ENCODE data around the gene ETS2. TPM values are rescaled to one million over a fixed set of nuclear protein-coding genes. Genes with fewer than 3 reads are reported as not detected.
"Not testable (repeated sequence)": the region's sequence is repeated elsewhere in the genome, so short reads cannot be mapped to it uniquely, and the experiment has no call there.

The ETS2 gene
- total RNA-seq, 1 donor from 2014 or later = 43.9 TPM

GRCh38 chr21:38822778-38823238, 17.1 kb downstream of the ETS2 start:
- DNase-seq (ENCODE audit: low spot score, unreplicated experiment) = no peak
- Mint-ChIP-seq H3K4me3 (ENCODE audit: low read depth) (no peak overlapping the region), H3K4me1 (ENCODE audit: low read depth) (no peaks in the 10 kb centered on the region), H3K27me3 (no peaks in the 10 kb centered on the region), H3K27ac (no peak overlapping the region), H3K9me3 (ENCODE audit: low read depth) (peaks cover 6% of the 10 kb centered on the region), H3K36me3 (ENCODE audit: insufficient read depth) (peaks cover 65% of the 10 kb centered on the region)
- no peak for TF ChIP-seq CTCF (IDR thresholded peaks at IDR 0.05; ENCODE audit: unreplicated experiment)

- H3K4me3 Mint-ChIP-seq (ENCODE audit: low read depth) = no peak overlapping the region
- no peak overlapping the region for H3K27ac Mint-ChIP-seq
- no peak for TF ChIP-seq CTCF (IDR thresholded peaks at IDR 0.05; ENCODE audit: unreplicated experiment)
- H3K9me3 Mint-ChIP-seq (ENCODE audit: low read depth) = peaks cover 6% of the 10 kb centered on the region
- no peak for DNase-seq (ENCODE audit: low spot score, unreplicated experiment)
- H3K27me3 Mint-ChIP-seq = no peaks in the 10 kb centered on the region
- peaks cover 56% of the 10 kb centered on the region for H3K36me3 Mint-ChIP-seq (ENCODE audit: insufficient read depth)
- no peaks in the 10 kb centered on the region for H3K4me1 Mint-ChIP-seq (ENCODE audit: low read depth)
Observed at GRCh38 chr21:38823737-38824123, 18.0 kb downstream of the ETS2 start.

- DNase-seq (ENCODE audit: low spot score, unreplicated experiment) = no peak
- H3K4me3 Mint-ChIP-seq (ENCODE audit: low read depth) = no peak overlapping the region
- H3K4me1 Mint-ChIP-seq (ENCODE audit: low read depth) = no peaks in the 10 kb centered on the region
- H3K36me3 Mint-ChIP-seq (ENCODE audit: insufficient read depth) = peaks cover 50% of the 10 kb centered on the region
- peaks cover 6% of the 10 kb centered on the region for H3K9me3 Mint-ChIP-seq (ENCODE audit: low read depth)
- no peak overlapping the region for H3K27ac Mint-ChIP-seq
- no peak for TF ChIP-seq CTCF (IDR thresholded peaks at IDR 0.05; ENCODE audit: unreplicated experiment)
- no peaks in the 10 kb centered on the region for H3K27me3 Mint-ChIP-seq
Observed at GRCh38 chr21:38824124-38824822, 18.5 kb downstream of the ETS2 start.

- H3K4me3 Mint-ChIP-seq (ENCODE audit: low read depth) = no peak overlapping the region
- DNase-seq (ENCODE audit: low spot score, unreplicated experiment) = no peak
- no peaks in the 10 kb centered on the region for H3K27me3 Mint-ChIP-seq
- peaks cover 6% of the 10 kb centered on the region for H3K9me3 Mint-ChIP-seq (ENCODE audit: low read depth)
- no peaks in the 10 kb centered on the region for H3K4me1 Mint-ChIP-seq (ENCODE audit: low read depth)
- H3K27ac Mint-ChIP-seq = no peak overlapping the region
- H3K36me3 Mint-ChIP-seq (ENCODE audit: insufficient read depth) = peaks cover 40% of the 10 kb centered on the region
- no peak for TF ChIP-seq CTCF (IDR thresholded peaks at IDR 0.05; ENCODE audit: unreplicated experiment)
Observed at GRCh38 chr21:38825269-38825668, 19.5 kb downstream of the ETS2 start.

- Mint-ChIP-seq H3K9me3 (ENCODE audit: low read depth) (peaks cover 6% of the 10 kb centered on the region), H3K27ac (no peak overlapping the region), H3K36me3 (ENCODE audit: insufficient read depth) (peaks cover 35% of the 10 kb centered on the region), H3K27me3 (no peaks in the 10 kb centered on the region), H3K4me3 (ENCODE audit: low read depth) (no peak overlapping the region), H3K4me1 (ENCODE audit: low read depth) (no peaks in the 10 kb centered on the region)
- no peak for TF ChIP-seq CTCF (IDR thresholded peaks at IDR 0.05; ENCODE audit: unreplicated experiment)
- no peak for DNase-seq (ENCODE audit: low spot score, unreplicated experiment)
Observed at GRCh38 chr21:38825921-38826320, 20.2 kb downstream of the ETS2 start.

GRCh38 chr21:38828111-38828510, 22.4 kb downstream of the ETS2 start:
- H3K36me3 Mint-ChIP-seq (ENCODE audit: insufficient read depth) = peaks cover 16% of the 10 kb centered on the region
- H3K27me3 Mint-ChIP-seq; H3K4me1 Mint-ChIP-seq (ENCODE audit: low read depth); DNase-seq (ENCODE audit: low spot score, unreplicated experiment); H3K27ac Mint-ChIP-seq; H3K9me3 Mint-ChIP-seq (ENCODE audit: low read depth); H3K4me3 Mint-ChIP-seq (ENCODE audit: low read depth): not testable (repeated sequence)

All from progenitor cell of endocrine pancreas (in vitro differentiated cells).